CD4-positive, CD25-positive, alpha-beta regulatory T cell (primary cell): ENCODE results near the gene WHAMM. TPM values are rescaled to one million over a fixed set of nuclear protein-coding genes. Genes with fewer than 3 reads are reported as not detected.
"Not testable (repeated sequence)": the region's sequence is repeated elsewhere in the genome, so short reads cannot be mapped to it uniquely, and the experiment has no call there.

Source experiments
- ATAC-seq, 2 donors: fragments of 150-1000 bp; cut with Tn5 transposase; one replicate each; pipeline ENCODE4 v1.10.0; 2021; ENCODE audit warnings: low read depth in 2 of 2, moderate number of reproducible peaks in 2 of 2, moderate library complexity in 1 of 2
- DNase-seq, 3 donors: peaks; one replicate each; pipeline versions ENCODE4 v3.0.0 to v3.0.0-alpha.2; 2012 to 2022; ENCODE audit warnings: mixed read lengths in 1 of 3
- H3K27ac ChIP-seq: one replicate; pipeline ENCODE4 v1.7.0; 2013; ENCODE audit warnings: mild to moderate bottlenecking, low read length; ENCODE audit not compliant: insufficient read depth, poor library complexity, severe bottlenecking
- H3K27me3 ChIP-seq: one replicate; pipeline ENCODE4 v1.7.0; 2013; ENCODE audit warnings: low read length; ENCODE audit not compliant: control insufficient read depth, insufficient read depth
- H3K36me3 ChIP-seq: one replicate; pipeline ENCODE4 v1.7.0; 2013; ENCODE audit warnings: mild to moderate bottlenecking, low read length, moderate library complexity; ENCODE audit not compliant: control insufficient read depth, insufficient read depth
- H3K4me1 ChIP-seq: 2 replicates; pipeline ENCODE4 v1.7.0; 2013; ENCODE audit warnings: mild to moderate bottlenecking, low read length; ENCODE audit not compliant: insufficient read depth, control insufficient read depth, poor library complexity, severe bottlenecking
- H3K4me3 ChIP-seq: one replicate; pipeline ENCODE4 v1.7.0; 2013; ENCODE audit warnings: low read depth, mild to moderate bottlenecking, low read length, moderate library complexity
- H3K9me3 ChIP-seq, 2 experiments: 1 replicate in 1 of 2; 2 replicates in 1 of 2; pipeline ENCODE4 v1.7.0; 2013; ENCODE audit warnings: low read length in 2 of 2, mild to moderate bottlenecking in 1 of 2, moderate library complexity in 1 of 2; ENCODE audit not compliant: control insufficient read depth in 2 of 2
- H3K27ac Mint-ChIP-seq, 3 donors: one replicate each; pipeline ENCODE4 v1.8.0; 2020 to 2022; ENCODE audit warnings: mild to moderate bottlenecking in 3 of 3, mixed read lengths in 3 of 3, moderate library complexity in 2 of 3
- H3K27me3 Mint-ChIP-seq: one replicate; pipeline ENCODE4 v1.8.0; 2022; ENCODE audit warnings: mild to moderate bottlenecking, mixed read lengths
- H3K36me3 Mint-ChIP-seq: one replicate; pipeline ENCODE4 v1.8.0; 2020; ENCODE audit warnings: mixed read lengths
- H3K4me1 Mint-ChIP-seq, 4 donors: one replicate each; pipeline ENCODE4 v1.8.0; 2020 to 2022; ENCODE audit warnings: mixed read lengths in 4 of 4, mild to moderate bottlenecking in 1 of 4
- H3K4me3 Mint-ChIP-seq, 4 donors: one replicate each; pipeline ENCODE4 v1.8.0; 2020 to 2022; ENCODE audit warnings: mild to moderate bottlenecking in 4 of 4, mixed read lengths in 4 of 4, moderate library complexity in 3 of 4
- H3K9me3 Mint-ChIP-seq, 7 donors: one replicate each; pipeline ENCODE4 v1.8.0; 2020 to 2022; ENCODE audit warnings: mixed read lengths in 7 of 7, mild to moderate bottlenecking in 3 of 7, moderate library complexity in 2 of 7
- polyA plus RNA-seq, 4 donors: library from polyadenylated mRNA; unstranded; fragments of 300-500 nt; fragmentation: Illumina TruSeq; gene quantifications; one replicate each; pipeline ENCODE4 v1.2.3, GENCODE V29; 2021
- total RNA-seq: library from RNA; stranded (reverse); gene quantifications from one replicate; pipeline ENCODE4 v1.2.3, GENCODE V29; 2022

WHAMM gene
- total and polyA plus RNA-seq, 5 donors from 2014 or later = 2.9 to 66.4 (median 3.6) TPM

- Mint-ChIP-seq H3K4me1 (peaks cover 0 to 4% (median 0%) of the 10 kb centered on the region in 4 donors), H3K36me3 (no peaks in the 10 kb centered on the region), H3K9me3 (peaks cover 0 to 3% (median 0%) of the 10 kb centered on the region in 7 donors), H3K4me3 (no peak overlapping the region), H3K27ac (no peak overlapping the region), H3K27me3 (no peaks in the 10 kb centered on the region)
- ATAC-seq (no peak), DNase-seq (no peak)
- no peaks in the 10 kb centered on the region for H3K27me3 ChIP-seq
- no peaks in the 10 kb centered on the region for H3K9me3 ChIP-seq
- no peaks in the 10 kb centered on the region for H3K36me3 ChIP-seq
- no peaks in the 10 kb centered on the region for H3K4me1 ChIP-seq
- H3K4me3 ChIP-seq = no peak overlapping the region
- no peak overlapping the region for H3K27ac ChIP-seq
Observed at GRCh38 chr15:82864967-82865366, 55.5 kb downstream of the WHAMM start.

- not testable (repeated sequence) for H3K27ac ChIP-seq, DNase-seq, H3K9me3 ChIP-seq, H3K4me3 Mint-ChIP-seq, H3K4me1 Mint-ChIP-seq, H3K4me1 ChIP-seq, H3K27ac Mint-ChIP-seq, H3K36me3 ChIP-seq, ATAC-seq, H3K36me3 Mint-ChIP-seq, H3K27me3 ChIP-seq, H3K27me3 Mint-ChIP-seq, H3K9me3 Mint-ChIP-seq, H3K4me3 ChIP-seq
Observed at GRCh38 chr15:82865581-82865980, 56.2 kb downstream of the WHAMM start.

- H3K36me3 Mint-ChIP-seq, ATAC-seq, H3K9me3 Mint-ChIP-seq, H3K27me3 ChIP-seq, H3K4me1 Mint-ChIP-seq, H3K27ac ChIP-seq, H3K4me1 ChIP-seq, DNase-seq, H3K4me3 Mint-ChIP-seq, H3K36me3 ChIP-seq, H3K4me3 ChIP-seq, H3K9me3 ChIP-seq, H3K27me3 Mint-ChIP-seq, H3K27ac Mint-ChIP-seq: not testable (repeated sequence)
Observed at GRCh38 chr15:82865981-82866380, 56.6 kb downstream of the WHAMM start.

GRCh38 chr15:82870727-82871320 is 61.4 kb downstream of the WHAMM start:
- no peak overlapping the region for H3K27ac ChIP-seq
- ATAC-seq (no peak), DNase-seq (no peak)
- no peaks in the 10 kb centered on the region for H3K9me3 ChIP-seq
- no peaks in the 10 kb centered on the region for H3K36me3 ChIP-seq
- H3K27ac Mint-ChIP-seq = no peak overlapping the region
- no peaks in the 10 kb centered on the region for H3K36me3 Mint-ChIP-seq
- peaks cover 0 to 2% (median 0%) of the 10 kb centered on the region in 7 donors for H3K9me3 Mint-ChIP-seq
- H3K4me3 Mint-ChIP-seq = no peak overlapping the region
- peaks cover 4% of the 10 kb centered on the region for H3K27me3 Mint-ChIP-seq
- H3K4me1 ChIP-seq = no peaks in the 10 kb centered on the region
- H3K4me1 Mint-ChIP-seq = no peaks in the 10 kb centered on the region
- no peak overlapping the region for H3K4me3 ChIP-seq
- no peaks in the 10 kb centered on the region for H3K27me3 ChIP-seq

- Mint-ChIP-seq H3K9me3 (peaks cover 0 to 2% (median 0%) of the 10 kb centered on the region in 7 donors), H3K36me3 (no peaks in the 10 kb centered on the region), H3K27ac (no peak overlapping the region), H3K4me1 (no peaks in the 10 kb centered on the region), H3K27me3 (peaks cover 4% of the 10 kb centered on the region), H3K4me3 (no peak overlapping the region)
- Histone ChIP-seq H3K27ac (no peak overlapping the region), H3K9me3 (no peaks in the 10 kb centered on the region), H3K4me3 (no peak overlapping the region), H3K4me1 (no peaks in the 10 kb centered on the region), H3K36me3 (no peaks in the 10 kb centered on the region), H3K27me3 (no peaks in the 10 kb centered on the region)
- DNase-seq (no peak), ATAC-seq (no peak)
Observed at GRCh38 chr15:82871358-82871757, 61.9 kb downstream of the WHAMM start.

GRCh38 chr15:82871832-82872484 is 62.5 kb downstream of the WHAMM start:
- Histone ChIP-seq H3K4me1 (no peaks in the 10 kb centered on the region), H3K4me3 (no peak overlapping the region), H3K36me3 (no peaks in the 10 kb centered on the region), H3K27ac (no peak overlapping the region), H3K9me3 (no peaks in the 10 kb centered on the region), H3K27me3 (no peaks in the 10 kb centered on the region)
- Mint-ChIP-seq H3K9me3 (peaks cover 0 to 2% (median 0%) of the 10 kb centered on the region in 7 donors), H3K36me3 (no peaks in the 10 kb centered on the region), H3K27ac (no peak overlapping the region), H3K4me3 (no peak overlapping the region), H3K27me3 (peaks cover 4% of the 10 kb centered on the region), H3K4me1 (no peaks in the 10 kb centered on the region)
- no peak for DNase-seq
- no peak for ATAC-seq

GRCh38 chr15:82873000-82873680 is 63.7 kb downstream of the WHAMM start:
- H3K4me1 ChIP-seq = no peaks in the 10 kb centered on the region
- H3K27ac ChIP-seq = no peak overlapping the region
- Mint-ChIP-seq H3K9me3 (peaks cover 0 to 2% (median 0%) of the 10 kb centered on the region in 7 donors), H3K36me3 (no peaks in the 10 kb centered on the region), H3K4me1 (no peaks in the 10 kb centered on the region), H3K4me3 (no peak overlapping the region), H3K27ac (no peak overlapping the region), H3K27me3 (peaks cover 4% of the 10 kb centered on the region)
- H3K27me3 ChIP-seq = no peaks in the 10 kb centered on the region
- H3K4me3 ChIP-seq = no peak overlapping the region
- H3K9me3 ChIP-seq = no peaks in the 10 kb centered on the region
- DNase-seq = no peak
- H3K36me3 ChIP-seq = no peaks in the 10 kb centered on the region
- ATAC-seq = no peak

- Mint-ChIP-seq H3K4me3 (no peak overlapping the region), H3K9me3 (no peaks in the 10 kb centered on the region), H3K4me1 (no peaks in the 10 kb centered on the region), H3K27ac (no peak overlapping the region), H3K36me3 (no peaks in the 10 kb centered on the region), H3K27me3 (peaks cover 4% of the 10 kb centered on the region)
- ATAC-seq = no peak
- H3K27me3 ChIP-seq = no peaks in the 10 kb centered on the region
- DNase-seq = no peak
- no peaks in the 10 kb centered on the region for H3K4me1 ChIP-seq
- no peak overlapping the region for H3K4me3 ChIP-seq
- no peaks in the 10 kb centered on the region for H3K36me3 ChIP-seq
- no peaks in the 10 kb centered on the region for H3K9me3 ChIP-seq
- no peak overlapping the region for H3K27ac ChIP-seq
Observed at GRCh38 chr15:82874267-82874666, 64.8 kb downstream of the WHAMM start.
